SJCRH30 (cell line): ENCODE measurements around the gene BEGAIN. TPM values are rescaled to one million over a fixed set of nuclear protein-coding genes. Genes with fewer than 3 reads are reported as not detected.
A peak's percentile ranks its signal among the peaks of the same experiment; 100 is the strongest.

Source experiments
- DNase-seq, 2 experiments: peaks; one replicate each; pipeline ENCODE4 v3.0.0-alpha.2; 2015 to 2020
- H3K27ac ChIP-seq: fragments of 250-450 bp; sonication (Bioruptor Pico); 2 replicates; pipeline ENCODE4 v1.5.1; 2020; ENCODE audit warnings: mild to moderate bottlenecking, moderate library complexity
- H3K27me3 ChIP-seq: fragments of 250-450 bp; sonication (Bioruptor Pico); 2 replicates; pipeline ENCODE4 v1.5.1; 2020; ENCODE audit warnings: mild to moderate bottlenecking, moderate library complexity
- H3K36me3 ChIP-seq: fragments of 250-450 bp; sonication (Bioruptor Pico); 2 replicates; pipeline ENCODE4 v1.5.1; 2020; ENCODE audit warnings: mild to moderate bottlenecking, moderate library complexity
- H3K4me1 ChIP-seq: fragments of 250-450 bp; sonication (Bioruptor Pico); 2 replicates; pipeline ENCODE4 v1.5.1; 2020; ENCODE audit warnings: mild to moderate bottlenecking, moderate library complexity
- H3K4me3 ChIP-seq: fragments of 250-450 bp; sonication (Bioruptor Pico); 2 replicates; pipeline ENCODE4 v1.5.1; 2020; ENCODE audit warnings: mild to moderate bottlenecking, moderate library complexity
- H3K9me3 ChIP-seq: fragments of 250-450 bp; sonication (Bioruptor Pico); replicated peaks from 2 replicates; pipeline ENCODE4 v1.5.1; 2020; ENCODE audit warnings: mild to moderate bottlenecking, moderate library complexity
- total RNA-seq: library from RNA; depleted of rRNA; stranded (reverse); fragments of >200 nt; shearing (Covaris generic); gene quantifications from 2 replicates; pipeline ENCODE4 v1.2.3, GENCODE V29; 2014

BEGAIN gene
- total RNA-seq, 1 experiment from 2014 or later: 0.85 TPM

DNA sequence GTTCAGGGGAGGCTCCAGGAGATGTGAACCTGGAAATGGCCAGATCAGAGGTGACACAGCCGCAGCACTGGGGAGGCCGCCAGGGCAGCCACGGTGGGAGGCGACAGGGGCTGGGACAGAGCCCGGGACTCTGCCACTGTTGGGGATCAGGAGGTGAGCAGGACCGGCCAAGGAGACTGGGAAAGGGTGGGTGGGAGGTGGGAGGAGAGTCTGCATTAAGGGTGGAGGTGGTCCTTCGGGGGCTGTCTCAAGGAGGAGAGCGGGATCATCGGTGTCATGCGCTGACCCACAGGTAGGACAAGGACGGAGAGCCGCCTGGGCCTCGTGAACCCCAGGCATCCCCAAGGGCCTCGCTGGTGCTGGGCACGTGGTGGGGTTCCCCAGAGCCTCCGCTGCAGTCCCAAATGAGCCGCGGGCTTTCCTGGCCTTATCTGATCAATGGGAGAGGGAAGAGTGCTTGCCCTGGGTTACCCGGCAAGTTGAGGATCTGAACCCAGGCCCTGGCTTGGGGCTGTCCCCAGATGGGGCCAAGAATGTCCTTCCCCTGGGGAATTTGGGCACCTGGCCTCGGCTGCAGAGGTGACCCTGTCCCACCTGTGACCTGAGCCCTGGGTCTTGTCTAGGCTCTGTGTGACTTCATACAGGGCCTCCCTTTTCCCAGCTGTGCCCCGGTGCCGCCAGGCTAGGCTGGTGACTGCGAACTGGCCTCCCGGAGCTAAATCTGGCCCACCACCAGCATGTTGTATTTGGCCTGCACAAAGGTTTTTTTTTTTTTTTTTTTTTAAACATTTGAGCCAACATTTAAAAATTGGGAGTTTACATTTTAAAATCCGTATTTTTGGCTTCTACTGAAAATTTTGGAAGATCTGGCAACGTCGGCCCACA is 13.2 kb downstream of the BEGAIN start:
- H3K27ac ChIP-seq: no peak overlapping the region
- DNase-seq: no peak
- no peaks in the 10 kb centered on the region for H3K9me3 ChIP-seq
- H3K36me3 ChIP-seq: no peaks in the 10 kb centered on the region
- H3K27me3 ChIP-seq: 0 out of 2 replicates have a peak, but pooled peaks cover 3% of the 10 kb centered on the region
- H3K4me1 ChIP-seq: no peaks in the 10 kb centered on the region
- H3K4me3 ChIP-seq: no peak overlapping the region

- H3K4me1 ChIP-seq: no peaks in the 10 kb centered on the region
These were observed 14.0 kb downstream of the BEGAIN start for GRCh38 chr14:100573002-100573756.

DNA sequence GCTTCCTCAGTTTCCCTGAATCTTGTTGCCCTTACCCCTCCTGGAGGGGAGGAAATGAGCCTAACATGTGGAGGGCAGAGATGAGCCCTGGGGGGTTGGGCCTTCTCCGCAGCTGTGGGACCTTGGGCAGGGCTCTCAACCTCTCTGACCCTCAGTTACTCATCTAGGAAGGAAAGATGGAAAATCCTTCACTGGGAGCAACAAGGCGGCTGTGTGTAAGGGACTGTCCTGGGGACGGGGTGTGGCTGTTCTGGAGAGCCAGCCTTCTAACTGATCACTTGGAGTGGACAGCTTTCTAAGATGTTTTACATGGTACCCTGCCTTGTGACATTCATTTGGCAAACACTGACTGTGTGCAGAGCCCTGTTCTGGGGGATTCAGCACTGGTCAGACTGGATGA is 14.7 kb downstream of the BEGAIN start:
- Histone ChIP-seq H3K27me3 (0 out of 2 replicates have a peak, but pooled peaks cover 3% of the 10 kb centered on the region), H3K4me1 (no peaks in the 10 kb centered on the region), H3K4me3 (no peak overlapping the region)

More at GRCh38 chr14:100573002-100573756, 14.0 kb downstream of the BEGAIN start:
- no peaks in the 10 kb centered on the region for H3K36me3 ChIP-seq
- no peak for DNase-seq
- 0 out of 2 replicates have a peak, but pooled peaks cover 3% of the 10 kb centered on the region for H3K27me3 ChIP-seq
- H3K27ac ChIP-seq: no peak overlapping the region
- no peaks in the 10 kb centered on the region for H3K9me3 ChIP-seq
- no peak overlapping the region for H3K4me3 ChIP-seq

GRCh38 chr14:100571837-100572236 is 15.4 kb downstream of the BEGAIN start:
- no peak for DNase-seq
- Histone ChIP-seq H3K4me3 (no peak overlapping the region), H3K27ac (no peak overlapping the region), H3K4me1 (no peaks in the 10 kb centered on the region), H3K36me3 (no peaks in the 10 kb centered on the region), H3K9me3 (no peaks in the 10 kb centered on the region), H3K27me3 (0 out of 2 replicates have a peak, but pooled peaks cover 3% of the 10 kb centered on the region)

More for the DNA sequence above, 14.7 kb downstream of the BEGAIN start:
- Histone ChIP-seq H3K27ac (no peak overlapping the region), H3K9me3 (no peaks in the 10 kb centered on the region), H3K36me3 (no peaks in the 10 kb centered on the region)
- no peak for DNase-seq

DNA sequence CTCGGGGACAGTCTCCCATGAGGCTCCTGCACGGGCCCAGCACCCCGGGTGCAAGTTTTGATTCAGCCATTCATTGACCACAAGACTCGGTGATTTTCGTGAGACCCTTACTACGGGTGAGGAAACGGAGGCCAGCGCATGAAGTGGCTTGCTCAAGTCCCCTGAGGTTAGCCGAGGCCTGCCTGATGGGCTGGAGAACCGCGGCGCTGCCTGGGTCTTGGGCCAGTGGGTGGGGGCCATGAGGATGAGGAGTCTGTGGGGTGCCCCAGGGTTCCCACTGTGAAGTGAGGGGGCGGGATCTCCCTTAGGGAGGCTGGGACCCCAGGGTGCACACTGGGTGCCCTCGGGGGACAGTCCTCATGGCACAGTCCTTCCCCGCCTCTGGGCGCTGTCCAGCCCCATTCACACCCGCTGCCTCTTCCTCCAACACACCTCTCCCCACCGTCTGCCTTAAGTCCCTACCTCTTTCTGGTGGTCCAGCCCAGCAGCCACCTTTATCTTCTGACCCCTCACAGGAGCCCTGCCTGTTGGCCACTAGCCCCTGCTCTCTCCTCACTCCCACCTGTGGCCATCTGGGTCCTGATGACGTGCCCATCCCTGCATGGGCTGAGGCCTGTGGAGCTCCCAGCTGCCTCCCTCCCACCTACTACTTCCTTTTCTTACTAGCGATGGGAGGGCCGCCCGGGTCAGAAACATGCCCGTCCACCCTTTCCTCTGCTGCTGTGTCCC is 16.3 kb downstream of the BEGAIN start:
- no peak for DNase-seq
- Histone ChIP-seq H3K27ac (no peak overlapping the region), H3K4me1 (no peaks in the 10 kb centered on the region), H3K9me3 (no peaks in the 10 kb centered on the region), H3K4me3 (no peak overlapping the region), H3K36me3 (no peaks in the 10 kb centered on the region), H3K27me3 (0 out of 2 replicates have a peak, but pooled peaks cover 3% of the 10 kb centered on the region)

DNA sequence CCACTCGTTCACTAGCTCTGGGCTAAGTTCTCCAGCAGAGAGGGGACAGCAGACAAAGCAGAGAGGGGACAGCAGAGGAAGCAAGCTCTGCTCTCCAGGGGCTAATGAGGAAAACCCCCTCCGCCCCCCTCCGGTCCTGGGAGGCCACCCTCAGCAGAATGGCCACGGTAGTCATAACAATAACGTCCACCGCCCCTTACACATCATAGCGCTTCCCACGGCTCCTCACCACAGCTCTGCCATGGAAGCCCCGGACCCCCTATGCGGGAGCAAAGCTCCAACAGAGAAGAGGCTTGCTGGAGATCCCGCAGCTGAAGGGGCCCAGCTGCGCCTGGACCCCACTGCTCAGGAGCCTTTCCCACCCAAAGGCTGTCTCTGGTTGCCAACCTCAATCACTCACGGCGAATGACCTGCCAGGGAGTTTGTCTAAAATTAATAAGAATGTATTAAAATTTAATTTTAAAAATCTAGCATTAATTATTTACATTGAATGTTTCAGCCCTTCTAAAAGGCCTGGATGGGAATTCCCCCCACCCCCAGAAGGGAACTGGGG is 17.4 kb downstream of the BEGAIN start:
- Histone ChIP-seq H3K4me1 (no peaks in the 10 kb centered on the region), H3K27me3 (0 out of 2 replicates have a peak, but pooled peaks cover under 1% of the 10 kb centered on the region), H3K4me3 (no peak overlapping the region), H3K9me3 (no peaks in the 10 kb centered on the region), H3K27ac (no peak overlapping the region), H3K36me3 (no peaks in the 10 kb centered on the region)
- no peak for DNase-seq

GRCh38 chr14:100568998-100569733 is 18.1 kb downstream of the BEGAIN start:
- Histone ChIP-seq H3K4me3 (no peak overlapping the region), H3K27me3 (no peaks in the 10 kb centered on the region), H3K36me3 (no peaks in the 10 kb centered on the region), H3K9me3 (no peaks in the 10 kb centered on the region), H3K4me1 (no peaks in the 10 kb centered on the region), H3K27ac (no peak overlapping the region)
- DNase-seq: no peak

GRCh38 chr14:100568164-100568997 is 18.8 kb downstream of the BEGAIN start:
- Histone ChIP-seq H3K4me3 (no peak overlapping the region), H3K27ac (no peak overlapping the region), H3K27me3 (no peaks in the 10 kb centered on the region), H3K36me3 (no peaks in the 10 kb centered on the region), H3K9me3 (no peaks in the 10 kb centered on the region), H3K4me1 (no peaks in the 10 kb centered on the region)
- DNase-seq: no peak

GRCh38 chr14:100567877-100568163 is 19.4 kb downstream of the BEGAIN start:
- Histone ChIP-seq H3K4me3 (no peak overlapping the region), H3K36me3 (no peaks in the 10 kb centered on the region), H3K27me3 (0 out of 2 replicates have a peak, but pooled peaks cover 2% of the 10 kb centered on the region), H3K27ac (no peak overlapping the region), H3K9me3 (no peaks in the 10 kb centered on the region), H3K4me1 (no peaks in the 10 kb centered on the region)
- DNase-seq: no peak

DNA sequence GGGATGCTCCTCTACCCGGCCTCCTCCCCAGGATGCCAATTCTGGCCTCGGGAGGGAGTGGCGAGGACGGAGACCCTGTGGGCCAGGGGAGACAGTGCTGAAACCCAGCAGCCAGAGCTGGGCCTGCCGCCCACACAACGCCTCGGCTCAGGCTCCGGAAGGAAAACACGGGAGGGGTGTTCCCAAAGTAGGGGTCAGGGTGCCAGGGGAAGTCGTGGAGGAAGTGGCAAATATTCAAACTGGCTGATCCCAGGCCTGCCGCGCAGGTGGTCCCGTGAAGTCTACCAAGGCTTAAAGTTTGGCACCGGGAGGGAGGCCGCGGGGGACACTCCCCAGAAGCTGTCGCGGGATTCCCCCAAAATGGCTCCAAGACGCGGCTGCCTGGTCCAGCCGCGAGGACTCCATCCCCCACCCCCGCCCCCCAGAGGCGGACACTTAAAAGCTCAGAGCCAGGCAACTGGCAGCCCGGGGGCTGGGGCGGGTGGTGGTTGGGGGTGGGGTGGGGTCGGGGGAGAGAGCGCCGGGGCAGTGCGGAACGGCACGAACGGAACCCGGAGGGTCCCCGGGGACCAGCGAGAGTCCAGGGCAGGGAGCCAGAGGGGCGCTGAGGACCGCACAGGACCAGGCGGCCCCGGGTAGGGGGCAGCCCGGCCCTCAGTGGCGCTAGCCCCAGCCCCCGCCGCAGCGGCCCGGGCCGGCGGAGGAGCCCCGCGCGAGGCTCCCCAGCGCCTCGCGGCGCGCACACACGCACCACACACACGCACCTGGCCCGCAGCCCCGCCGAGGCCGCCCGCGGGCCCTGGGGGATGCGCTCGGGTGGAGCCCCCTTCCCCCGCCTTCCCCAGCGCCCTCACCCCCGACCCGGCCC is 20.0 kb downstream of the BEGAIN start:
- Histone ChIP-seq H3K27ac (no peak overlapping the region), H3K4me3 (peak overlapping the region; percentile 25; the same call in 1 of the 2 replicates)

GRCh38 chr14:100566586-100566985 is 20.6 kb downstream of the BEGAIN start:
- Histone ChIP-seq H3K27me3 (0 out of 2 replicates have a peak, but pooled peaks cover 3% of the 10 kb centered on the region), H3K4me1 (no peaks in the 10 kb centered on the region)
- no peak for DNase-seq

More for the DNA sequence above, 20.0 kb downstream of the BEGAIN start:
- Histone ChIP-seq H3K27me3 (0 out of 2 replicates have a peak, but pooled peaks cover 3% of the 10 kb centered on the region), H3K4me1 (no peaks in the 10 kb centered on the region), H3K36me3 (no peaks in the 10 kb centered on the region), H3K9me3 (no peaks in the 10 kb centered on the region)
- DNase-seq: no peak

GRCh38 chr14:100566119-100566518 is 21.1 kb downstream of the BEGAIN start:
- Histone ChIP-seq H3K4me3 (no peak overlapping the region), H3K27me3 (0 out of 2 replicates have a peak, but pooled peaks cover 3% of the 10 kb centered on the region), H3K36me3 (no peaks in the 10 kb centered on the region), H3K4me1 (no peaks in the 10 kb centered on the region), H3K9me3 (no peaks in the 10 kb centered on the region), H3K27ac (no peak overlapping the region)
- no peak for DNase-seq

More at GRCh38 chr14:100566586-100566985, 20.6 kb downstream of the BEGAIN start:
- Histone ChIP-seq H3K9me3 (no peaks in the 10 kb centered on the region), H3K36me3 (no peaks in the 10 kb centered on the region), H3K27ac (no peak overlapping the region), H3K4me3 (no peak overlapping the region; the same call in 1 of the 2 replicates)
